ENCODE measurements around the gene NKX1-2. TPM values are rescaled to one million over a fixed set of nuclear protein-coding genes. Genes with fewer than 3 reads are reported as not detected.

Gene NKX1-2
- not detected for total RNA-seq
- long read RNA-seq, result 0 reads

- peaks cover 0 to 25% (median 0%) of the 10 kb centered on the region in 4 donors for H3K4me1 ChIP-seq
These were observed at the start of gene NKX1-2 for GRCh38 chr10:124450012-124450782. Gene NKX1-2, minus strand, starts transcription at chr10:124450035. Its CDS starts 92 bp downstream, at chr10:124449943.

DNA sequence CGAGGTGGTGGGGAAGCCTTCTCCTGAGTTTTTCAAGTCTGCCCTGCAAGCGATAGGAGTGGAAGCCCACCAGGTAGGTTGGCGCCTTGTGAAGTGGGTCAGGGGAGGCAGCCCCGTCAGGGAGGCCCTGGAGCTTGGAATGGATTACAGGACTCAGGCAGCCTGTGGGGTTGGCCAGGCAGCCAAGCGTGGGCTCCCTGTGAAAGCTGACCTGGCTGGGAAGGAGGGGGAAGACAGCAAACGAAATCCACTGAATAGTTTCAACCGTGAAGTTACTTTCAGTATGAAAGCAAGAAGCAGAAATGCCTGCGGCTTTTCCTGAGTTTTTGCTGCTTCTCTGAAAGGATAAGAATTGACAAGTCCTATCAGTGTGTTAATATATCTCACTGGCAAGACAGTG, 48.2 kb upstream of the NKX1-2 start:
- intact Hi-C loops (cut with DNase I), result no loop called here
- DNase-seq, result no peak

More at GRCh38 chr10:124450012-124450782, at the start of gene NKX1-2:
- no peak within 1 kb of the TSS for H3K4me3 ChIP-seq
- WGBS (ENCODE audit: insufficient coverage, low coverage, low lambda C conversion rate, missing lambda C conversion rate), result 7% methylated on average over 18 of the region's 57 CpGs
- intact Hi-C loops (cut with DNase I), result no loop called here
- peak in 3 of 4 donors; percentile 13 to 29 (median 17) for ATAC-seq
- DNase-seq, result no peak
- H3K36me3 ChIP-seq, result no peaks in the 10 kb centered on the region
- TF ChIP-seq POLR2A (IDR thresholded peaks at IDR 0.05) (no peak), CTCF (IDR thresholded peaks at IDR 0.05) (no peak)
- H3K27ac ChIP-seq, result no peak within 1 kb of the TSS
- no peaks in the 10 kb centered on the region for H3K9me3 ChIP-seq
- H3K27me3 ChIP-seq, result peaks cover 0 to 44% of the 10 kb centered on the region in 2 donors

DNA sequence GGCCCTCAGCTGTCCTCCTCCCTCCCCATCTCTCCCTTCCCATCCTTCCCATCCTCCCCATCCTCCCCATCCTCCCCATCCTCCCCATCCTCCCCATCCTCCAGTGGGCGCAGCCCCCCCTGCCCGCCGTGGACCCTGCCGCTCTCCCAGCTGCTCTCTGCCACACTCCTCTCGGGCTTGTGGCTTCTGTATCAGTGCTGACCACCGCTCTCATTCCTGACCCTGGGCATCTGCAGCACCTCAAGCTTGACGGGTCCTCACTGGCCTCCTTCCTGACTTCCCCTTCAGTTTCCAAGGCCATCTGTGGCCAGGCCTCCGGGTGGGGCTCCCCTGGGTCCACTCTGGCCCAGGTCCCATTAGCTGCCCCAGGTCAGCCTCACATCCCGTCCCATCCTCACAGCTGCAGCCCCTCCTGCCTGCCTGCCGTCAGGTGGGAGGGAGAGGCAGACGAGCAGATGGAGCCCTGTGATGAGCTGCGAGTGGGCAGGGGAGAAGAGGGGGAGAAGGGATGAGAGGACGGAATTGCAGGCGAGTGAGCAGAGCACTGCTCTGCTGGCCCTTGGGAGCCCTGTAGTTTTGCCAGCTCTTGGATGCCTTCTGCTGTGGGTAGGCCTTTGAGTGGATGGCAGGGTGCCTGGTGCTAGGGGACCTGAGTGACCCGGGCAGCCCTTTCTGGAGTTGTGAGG, 47.5 kb upstream of the NKX1-2 start:
- WGBS (ENCODE audit: insufficient coverage, low coverage, low lambda C conversion rate, missing lambda C conversion rate), result 85% methylated on average over 12 of the region's 15 CpGs
- H3K9me3 ChIP-seq, result no peaks in the 10 kb centered on the region
- no peaks in the 10 kb centered on the region for H3K27me3 ChIP-seq
- no peaks in the 10 kb centered on the region for H3K4me1 ChIP-seq
- H3K27ac ChIP-seq, result no peak overlapping the region
- TF ChIP-seq CTCF (IDR thresholded peaks at IDR 0.05), result no peak
- TF ChIP-seq POLR2A (IDR thresholded peaks at IDR 0.05), result no peak
- no peaks in the 10 kb centered on the region for H3K36me3 ChIP-seq
- intact Hi-C loops (cut with DNase I), result no loop called here
- DNase-seq (no peak), ATAC-seq (no peak)
- H3K4me3 ChIP-seq, result no peak overlapping the region

More for the DNA sequence above, 48.2 kb upstream of the NKX1-2 start:
- Histone ChIP-seq H3K4me1 (no peaks in the 10 kb centered on the region), H3K9me3 (no peaks in the 10 kb centered on the region), H3K4me3 (no peak overlapping the region), H3K27me3 (no peaks in the 10 kb centered on the region), H3K27ac (no peak overlapping the region), H3K36me3 (no peaks in the 10 kb centered on the region)
- TF ChIP-seq CTCF (IDR thresholded peaks at IDR 0.05), result no peak
- no peak for TF ChIP-seq POLR2A (IDR thresholded peaks at IDR 0.05)
- ATAC-seq, result no peak
- WGBS (ENCODE audit: insufficient coverage, low coverage, low lambda C conversion rate, missing lambda C conversion rate), result 84% methylated on average over 4 of the region's 8 CpGs

DNA sequence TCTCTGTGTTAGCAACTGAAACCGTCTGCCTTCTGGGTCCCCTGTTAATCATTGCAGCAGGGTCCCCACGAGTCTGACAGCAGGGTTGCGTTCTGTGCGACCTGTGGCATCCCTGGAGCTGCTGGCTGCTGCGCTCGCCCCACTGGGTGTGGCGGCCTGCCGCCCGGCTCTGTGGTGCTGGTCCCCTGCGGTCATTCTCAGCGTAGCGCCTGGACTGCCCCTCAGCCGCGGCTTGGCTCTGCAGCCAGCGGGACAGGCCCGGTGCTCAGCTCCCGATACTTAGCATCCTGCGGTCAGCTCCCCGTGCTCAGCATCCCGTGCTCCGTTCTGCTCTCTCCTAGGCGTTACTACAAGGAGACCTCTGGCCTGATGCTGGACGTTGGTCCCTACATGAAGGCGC, 46.8 kb upstream of the NKX1-2 start:
- ATAC-seq (no peak), DNase-seq (no peak)
- TF ChIP-seq POLR2A (IDR thresholded peaks at IDR 0.05) (no peak), CTCF (IDR thresholded peaks at IDR 0.05) (no peak)
- no peaks in the 10 kb centered on the region for H3K9me3 ChIP-seq
- intact Hi-C loops (cut with DNase I), result no loop called here
- 100% methylated on average over 2 of the region's 24 CpGs for WGBS (ENCODE audit: insufficient coverage, low coverage, low lambda C conversion rate, missing lambda C conversion rate)
- no peak overlapping the region for H3K27ac ChIP-seq
- no peaks in the 10 kb centered on the region for H3K36me3 ChIP-seq
- H3K4me1 ChIP-seq, result no peaks in the 10 kb centered on the region
- H3K4me3 ChIP-seq, result no peak overlapping the region
- H3K27me3 ChIP-seq, result no peaks in the 10 kb centered on the region

All from right lobe of liver (tissue), 6 donors.